ENCODE results near the gene TRAF3.
"Not testable (repeated sequence)": the region's sequence is repeated elsewhere in the genome, so short reads cannot be mapped to it uniquely, and the experiment has no call there.

Gene TRAF3

DNA sequence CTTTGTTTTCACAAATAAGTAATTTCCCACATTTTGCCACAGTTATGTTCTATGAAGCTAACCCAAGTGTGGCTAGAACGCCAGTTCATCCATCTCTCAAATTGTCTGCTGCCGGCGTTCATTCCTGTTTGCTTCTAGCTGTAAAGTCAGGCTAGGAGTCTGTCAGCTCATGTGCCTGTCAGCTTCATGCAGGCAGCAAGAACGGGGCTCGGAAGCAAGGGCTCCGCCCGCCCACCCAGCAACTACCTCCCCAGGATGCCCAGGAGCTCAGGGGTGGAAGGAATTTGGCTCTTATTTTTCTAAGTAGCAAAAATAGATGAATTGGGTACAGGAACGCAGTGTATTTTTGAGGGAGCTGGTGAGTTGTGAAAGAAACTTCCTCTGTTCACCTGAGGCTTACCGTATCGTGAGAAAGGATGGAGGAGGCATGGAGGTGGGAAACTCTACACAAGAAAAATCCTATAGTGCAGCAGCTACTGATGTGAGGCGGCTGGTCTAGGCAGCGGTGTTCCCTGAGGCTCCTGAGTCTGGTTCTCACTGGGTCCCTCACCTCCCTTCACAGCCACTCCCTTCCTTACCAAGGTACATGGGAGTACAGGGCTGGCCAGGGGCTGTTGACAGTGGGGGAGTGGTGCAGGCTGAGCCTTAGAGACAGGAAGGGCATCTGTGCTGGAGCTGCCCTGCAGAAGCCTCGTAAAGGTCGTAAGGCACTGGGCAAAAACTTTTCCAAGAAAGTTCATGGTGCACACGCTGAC lies 90.8 kb downstream of the TRAF3 start:
- FAIRE-seq, result no peak

DNA sequence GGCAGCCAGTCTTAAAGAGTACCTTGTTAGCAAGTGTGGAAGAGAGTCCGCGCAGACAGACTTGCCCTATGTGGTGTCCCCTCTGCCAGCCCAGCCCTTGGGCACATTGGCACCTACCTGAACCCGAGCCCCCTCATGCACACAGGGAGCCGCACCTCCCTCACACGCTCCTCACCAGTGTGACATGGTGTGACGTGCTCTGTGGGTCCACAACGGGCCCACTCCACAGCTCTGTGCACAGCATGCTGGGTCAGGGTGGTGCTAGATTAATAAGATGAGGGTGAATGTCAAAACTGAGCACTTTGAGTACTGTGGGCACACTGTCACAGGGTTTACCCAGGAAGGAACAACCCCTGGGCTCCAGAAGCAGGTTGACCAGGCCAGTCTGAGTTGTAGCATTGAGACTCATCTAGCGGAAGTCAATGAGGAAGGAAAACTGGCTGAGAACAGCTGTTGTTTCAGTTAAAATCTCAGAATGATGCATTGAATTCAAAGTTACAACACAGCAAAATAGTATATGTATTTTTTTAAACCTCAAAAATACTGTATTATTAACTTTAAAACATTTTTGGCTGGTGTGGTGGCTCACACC lies 91.8 kb downstream of the TRAF3 start:
- FAIRE-seq, result no peak

DNA sequence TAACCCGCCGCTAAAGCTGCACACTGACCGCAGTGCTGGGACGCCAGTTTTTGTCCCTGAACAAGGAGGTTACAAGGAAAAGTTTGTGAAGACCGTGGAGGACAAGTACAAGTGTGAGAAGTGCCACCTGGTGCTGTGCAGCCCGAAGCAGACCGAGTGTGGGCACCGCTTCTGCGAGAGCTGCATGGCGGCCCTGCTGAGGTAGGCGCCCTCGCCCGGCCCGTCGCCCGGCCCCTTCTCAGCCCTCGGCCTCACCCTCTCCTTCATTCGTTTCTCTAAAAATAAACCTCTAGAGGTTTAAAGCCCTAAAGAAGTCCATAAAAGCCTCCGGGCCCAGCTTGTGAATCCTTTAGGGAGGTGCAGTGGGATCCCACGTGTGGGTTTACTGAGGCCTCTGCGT lies 93.0 kb downstream of the TRAF3 start:
- no peak for FAIRE-seq

DNA sequence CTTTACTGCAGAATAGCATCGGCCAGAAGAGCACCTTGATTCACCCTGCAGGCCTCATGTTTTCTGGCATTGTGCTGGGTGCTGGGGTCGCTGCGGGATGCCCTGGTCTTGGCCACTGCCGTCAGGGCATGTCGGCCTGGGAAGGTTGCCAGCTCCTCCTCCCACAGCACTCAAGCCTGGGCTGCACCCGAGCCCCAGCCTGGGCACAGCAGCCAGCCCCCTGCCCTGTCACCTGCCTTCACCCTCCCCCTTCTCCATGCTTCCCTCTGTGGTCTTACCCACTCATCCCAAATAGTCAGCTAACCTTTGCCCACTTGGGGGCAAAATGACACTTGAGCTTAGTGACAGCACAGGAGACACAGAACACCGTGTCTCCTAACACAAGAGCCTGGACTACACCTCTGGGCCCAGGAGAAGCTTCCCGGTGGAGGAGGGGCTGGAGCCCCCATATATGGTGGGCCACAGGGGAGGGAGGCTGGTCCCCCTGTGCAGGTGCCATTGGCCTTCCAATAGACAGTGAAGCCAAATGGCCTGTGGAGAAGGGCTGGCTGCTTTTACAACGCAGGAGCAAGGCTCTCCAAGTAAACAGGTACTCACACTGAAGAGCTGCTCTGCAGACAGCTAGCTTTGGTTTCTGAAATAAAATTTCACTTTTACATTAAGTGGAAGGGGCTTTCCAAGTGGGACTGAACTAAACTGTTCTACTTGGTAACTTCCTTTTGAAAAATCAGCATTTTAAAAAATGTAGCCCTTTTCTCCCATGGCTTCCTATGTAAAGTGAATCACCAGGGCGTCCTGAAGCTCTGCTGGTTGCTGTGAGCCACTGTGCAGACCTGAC lies 94.0 kb downstream of the TRAF3 start:
- FAIRE-seq, result no peak

DNA sequence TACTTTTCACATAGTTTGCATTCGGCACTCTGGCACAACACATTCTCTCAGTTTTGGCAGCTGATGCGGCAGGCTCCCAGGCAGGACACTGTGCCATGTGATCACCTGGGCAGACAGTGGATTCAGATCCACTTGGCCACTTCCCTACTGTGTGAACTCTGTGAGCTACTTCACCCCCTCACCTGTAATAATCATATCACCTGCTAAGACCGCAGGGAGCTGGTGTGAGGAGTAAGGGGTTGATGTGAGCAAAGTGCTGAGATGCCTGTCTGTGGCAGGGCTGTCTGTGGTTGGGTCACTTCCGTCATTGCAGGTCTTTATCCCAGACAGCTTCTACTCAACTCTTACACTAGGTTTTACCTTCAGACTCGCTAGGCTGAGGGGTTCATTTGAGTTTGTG lies 94.8 kb downstream of the TRAF3 start:
- FAIRE-seq, result no peak

DNA sequence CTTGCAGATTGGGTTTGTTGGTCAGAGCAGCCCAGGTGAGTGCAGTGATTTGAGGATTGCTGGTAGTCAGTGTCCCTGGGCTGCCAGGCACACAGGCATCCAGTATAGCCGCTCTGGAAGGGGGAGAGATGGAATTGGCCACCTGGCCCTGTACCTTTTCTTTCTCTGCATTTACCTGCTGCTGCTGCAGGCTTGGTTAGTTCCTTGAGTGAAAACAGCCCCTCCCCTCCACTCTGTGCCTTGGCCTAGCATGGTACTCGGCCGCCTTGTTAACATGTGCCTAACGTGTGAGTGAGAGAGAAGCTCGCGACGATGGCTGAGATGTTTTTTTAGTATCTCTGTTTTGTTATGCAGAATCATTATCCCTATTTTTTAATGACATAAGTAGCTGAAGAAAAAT lies 95.9 kb downstream of the TRAF3 start:
- FAIRE-seq, result no peak

DNA sequence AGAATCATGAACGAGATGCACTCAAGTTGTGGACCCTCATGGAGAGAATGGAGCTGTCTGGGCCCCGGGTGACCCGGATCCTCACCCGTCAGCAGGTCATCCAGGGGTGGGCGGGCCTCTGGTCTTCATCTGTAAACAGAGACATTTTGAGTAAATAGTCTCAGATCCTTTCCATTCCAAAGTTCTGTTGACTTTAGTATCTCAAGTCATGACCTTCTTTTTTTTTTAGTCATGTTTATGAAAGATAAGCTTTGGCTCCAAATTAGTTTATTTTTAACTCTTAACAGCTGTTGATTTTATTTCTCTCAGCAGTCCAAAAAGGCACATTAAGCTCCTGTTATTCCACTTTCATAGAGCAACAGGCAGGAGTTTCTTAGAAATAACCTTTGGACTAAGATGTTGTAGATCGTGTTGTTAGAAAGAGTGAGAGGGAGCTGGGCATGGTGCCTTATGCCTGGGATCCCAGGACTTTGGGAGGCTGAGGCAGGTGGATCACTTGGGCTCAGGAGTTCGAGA lies 96.4 kb downstream of the TRAF3 start:
- FAIRE-seq, result no peak

DNA sequence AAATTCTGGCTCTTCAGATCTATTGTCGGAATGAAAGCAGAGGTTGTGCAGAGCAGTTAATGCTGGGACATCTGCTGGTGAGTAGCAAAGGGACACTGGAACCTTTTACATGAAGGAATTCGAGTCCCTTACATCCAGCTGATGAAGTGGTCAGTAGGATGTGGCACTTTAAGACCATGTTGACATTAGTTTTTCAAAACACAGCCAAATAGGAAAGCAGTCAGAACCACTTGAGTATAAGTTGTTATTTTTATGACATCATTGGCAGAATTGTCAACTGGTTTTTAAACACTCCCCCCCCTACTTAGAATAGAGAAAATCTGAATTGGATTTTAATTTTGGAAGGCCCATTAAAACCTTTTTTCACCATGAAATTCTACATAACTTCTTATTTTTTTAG lies 98.4 kb downstream of the TRAF3 start:
- FAIRE-seq, result no peak

DNA sequence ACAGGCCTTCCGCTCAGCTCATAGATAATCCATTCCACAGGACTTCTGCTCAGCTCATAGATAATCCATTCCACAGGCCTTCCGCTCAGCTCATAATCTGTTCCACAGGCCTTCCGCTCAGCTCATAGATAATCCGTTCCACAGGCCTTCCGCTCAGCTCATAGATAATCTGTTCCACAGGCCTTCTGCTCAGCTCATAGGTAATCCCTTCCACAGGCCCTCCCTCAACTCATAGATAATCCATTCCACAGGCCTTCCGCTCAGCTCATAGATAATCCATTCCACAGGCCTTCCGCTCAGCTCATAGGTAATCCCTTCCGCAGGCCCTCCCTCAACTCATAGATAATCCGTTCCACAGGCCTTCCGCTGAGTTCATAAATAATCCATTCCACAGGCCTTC lies 100.3 kb downstream of the TRAF3 start:
- not testable (repeated sequence) for FAIRE-seq

DNA sequence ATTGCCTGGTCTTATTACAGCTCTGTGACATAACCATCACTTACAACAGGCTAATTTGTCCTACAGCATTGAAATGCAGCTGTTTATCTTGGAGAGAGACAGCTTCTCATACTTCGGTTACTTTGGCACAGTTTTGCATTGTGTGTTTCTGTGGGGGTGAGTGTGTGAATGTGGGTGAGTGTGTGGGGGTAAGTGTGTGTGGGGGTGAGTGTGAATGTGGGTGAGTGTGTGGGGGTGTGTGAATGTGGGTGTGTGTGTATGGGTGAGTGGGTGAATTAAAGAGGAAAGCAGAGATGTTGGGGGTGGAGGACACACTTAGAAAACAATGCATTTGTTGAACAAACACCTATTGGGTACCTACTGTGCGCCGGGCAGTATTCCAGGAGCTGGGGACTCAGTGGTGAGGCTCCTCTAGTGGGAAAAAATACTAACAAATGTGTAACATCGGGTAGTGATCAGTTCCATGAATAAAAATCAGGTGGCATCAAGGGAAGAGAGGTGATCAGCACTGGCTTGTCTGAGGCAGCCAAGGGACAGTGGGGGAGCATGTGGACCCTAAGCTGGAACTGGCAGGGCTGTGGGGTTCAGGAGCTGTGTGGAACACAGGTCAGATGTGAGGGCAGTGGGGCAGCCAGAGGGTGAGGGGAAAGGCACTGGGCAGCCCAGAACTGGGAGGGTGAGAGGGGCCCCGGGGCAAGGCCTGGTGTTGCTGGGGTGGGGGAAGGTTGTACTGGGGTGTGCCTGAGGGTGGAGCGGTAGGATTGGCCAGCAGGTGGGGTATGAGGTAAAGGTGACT lies 101.1 kb downstream of the TRAF3 start:
- FAIRE-seq, result no peak

DNA sequence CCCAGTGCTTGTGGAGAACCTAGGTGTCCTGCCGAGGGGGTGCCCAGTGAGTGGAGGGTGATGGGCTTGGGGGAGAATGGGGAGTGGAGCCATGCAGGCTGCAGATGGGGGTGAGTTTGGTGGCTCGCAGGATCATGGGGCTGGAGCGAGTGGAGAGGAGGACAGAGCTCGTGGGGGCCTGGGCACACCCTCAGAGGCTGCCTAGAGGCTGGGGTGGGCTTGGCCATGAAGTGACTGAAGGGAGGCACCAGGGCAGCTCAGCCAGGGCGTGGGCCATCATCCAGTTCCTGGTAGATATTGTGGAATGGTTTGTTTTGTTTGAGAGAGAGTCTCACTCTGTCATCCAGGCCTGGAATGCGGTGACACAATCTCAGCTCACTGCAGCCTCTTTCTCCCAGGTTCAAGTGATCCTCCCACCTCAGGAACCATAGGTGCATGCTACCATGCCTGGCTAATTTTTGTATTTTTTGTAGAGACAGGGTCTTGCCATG lies 101.8 kb downstream of the TRAF3 start:
- FAIRE-seq, result no peak

DNA sequence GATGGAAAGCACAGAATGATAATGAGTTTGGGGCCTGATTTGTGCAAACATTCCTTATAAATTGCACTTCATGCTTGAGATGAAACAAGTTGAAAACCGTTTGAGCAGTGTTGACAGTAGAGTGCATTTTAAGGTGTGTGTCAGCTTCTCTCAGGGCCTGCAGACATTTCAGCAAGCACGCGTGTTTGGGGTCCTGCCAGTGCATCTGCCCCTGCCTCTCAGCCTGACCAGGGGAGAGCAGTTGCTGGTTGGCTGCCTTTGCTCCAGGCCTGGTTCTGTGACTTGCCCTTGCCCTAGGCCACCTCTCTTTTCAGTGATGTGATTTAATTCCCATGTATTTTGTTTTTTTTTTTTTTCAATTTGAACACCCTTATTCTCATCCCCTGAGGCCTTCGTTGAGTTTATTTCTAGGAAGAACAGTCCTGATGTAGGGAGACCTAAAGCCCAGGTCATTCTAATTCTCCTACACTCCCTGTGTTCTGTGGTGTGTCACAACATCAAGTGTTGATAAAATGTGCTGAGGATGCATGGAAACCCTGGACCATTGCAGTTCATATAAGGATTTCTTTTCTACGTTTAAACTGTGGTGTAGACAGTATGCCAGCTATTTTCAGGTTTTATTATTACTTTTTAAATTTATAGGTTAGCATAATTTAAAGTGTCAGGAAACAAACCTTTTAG lies 105.1 kb downstream of the TRAF3 start:
- no peak for FAIRE-seq

DNA sequence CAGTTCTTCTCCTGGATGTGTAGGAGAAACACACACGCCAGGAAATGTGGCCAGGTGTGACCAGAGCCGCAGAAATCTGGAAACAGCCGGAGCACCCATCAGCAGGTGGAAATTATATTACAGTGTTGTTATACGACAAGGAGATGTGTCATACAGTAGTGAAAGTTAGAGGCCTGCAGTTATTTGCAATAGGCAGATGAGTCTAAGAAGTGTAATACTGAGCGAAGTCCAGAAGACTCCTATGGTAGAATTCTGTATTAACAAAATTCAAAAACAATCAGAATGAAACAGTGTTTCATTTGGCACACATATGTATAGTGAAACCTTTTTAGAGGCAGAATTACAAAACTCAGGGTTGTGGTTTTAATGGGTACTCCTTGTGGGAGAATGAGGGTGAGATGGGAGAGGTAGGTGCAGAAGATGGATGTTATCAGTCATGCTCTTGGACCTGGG lies 105.9 kb downstream of the TRAF3 start:
- no peak for FAIRE-seq

DNA sequence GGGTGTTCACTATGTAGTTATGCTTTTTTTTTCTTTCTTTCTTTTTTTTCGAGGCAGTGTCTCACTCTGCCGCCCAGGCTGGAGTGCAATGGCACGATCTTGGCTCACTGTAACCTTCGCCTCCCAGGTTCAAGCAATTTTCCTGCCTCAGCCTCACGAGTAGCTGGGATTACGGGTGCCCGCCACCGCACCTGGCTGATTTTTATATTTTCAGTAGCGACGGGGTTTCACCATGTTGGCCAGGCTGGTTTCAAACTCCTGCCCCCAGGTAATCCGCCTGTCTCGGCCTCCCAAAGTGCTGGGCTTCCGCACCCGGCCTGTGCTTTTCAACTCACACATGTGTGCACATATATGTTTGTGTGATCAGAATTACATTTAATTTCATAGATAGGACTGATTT lies 106.3 kb downstream of the TRAF3 start:
- FAIRE-seq, result no peak

DNA sequence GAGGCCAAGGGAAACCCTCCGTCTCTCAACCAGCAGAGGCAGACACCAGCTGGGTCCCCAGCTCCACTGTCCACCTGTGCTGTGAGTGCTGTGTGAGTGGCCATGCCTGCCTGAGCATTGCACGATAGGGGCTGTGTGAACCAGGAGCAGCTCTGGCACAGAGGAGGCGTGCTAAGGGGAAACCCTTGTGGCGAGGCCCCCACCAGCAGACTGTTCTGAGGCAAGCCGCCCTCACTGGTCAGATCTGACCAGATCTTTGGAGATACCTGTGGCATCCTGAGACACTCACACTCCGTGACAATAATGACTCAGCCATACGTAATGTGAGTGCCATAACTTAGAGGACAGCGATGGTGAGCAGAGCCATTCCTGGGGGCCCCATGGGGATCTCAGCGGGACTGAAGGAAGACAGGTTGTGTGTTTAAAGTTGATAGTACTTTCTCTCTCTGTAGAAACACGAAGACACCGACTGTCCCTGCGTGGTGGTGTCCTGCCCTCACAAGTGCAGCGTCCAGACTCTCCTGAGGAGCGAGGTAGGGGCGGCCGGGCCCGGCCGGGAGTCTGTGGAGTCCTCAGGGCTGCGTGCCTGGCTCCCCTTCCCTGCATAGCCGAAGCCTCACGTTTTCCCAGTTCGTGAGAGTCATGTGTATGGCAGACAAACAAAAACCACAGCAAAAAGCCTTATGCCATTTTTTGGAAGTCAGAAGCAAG lies 108.6 kb downstream of the TRAF3 start:
- no peak for FAIRE-seq

DNA sequence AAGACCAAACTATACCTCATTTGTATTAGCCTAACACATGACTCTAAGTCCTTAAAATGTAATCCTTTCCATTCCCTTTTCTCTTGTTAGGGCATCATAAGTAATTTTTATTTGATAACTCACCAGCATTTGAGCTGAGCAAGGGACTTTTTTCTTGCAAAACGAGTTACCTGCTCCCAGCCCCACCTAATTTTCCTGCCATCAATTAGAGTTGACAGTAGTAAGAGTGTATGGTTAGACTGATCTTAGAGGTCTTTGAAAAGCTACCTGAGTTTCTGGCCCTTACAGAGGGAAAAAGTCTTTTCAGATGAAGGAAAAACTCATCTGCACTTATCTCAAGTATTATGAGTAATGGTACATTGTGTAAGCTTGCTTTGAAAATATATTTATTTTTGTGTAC lies 111.5 kb downstream of the TRAF3 start:
- no peak for FAIRE-seq

DNA sequence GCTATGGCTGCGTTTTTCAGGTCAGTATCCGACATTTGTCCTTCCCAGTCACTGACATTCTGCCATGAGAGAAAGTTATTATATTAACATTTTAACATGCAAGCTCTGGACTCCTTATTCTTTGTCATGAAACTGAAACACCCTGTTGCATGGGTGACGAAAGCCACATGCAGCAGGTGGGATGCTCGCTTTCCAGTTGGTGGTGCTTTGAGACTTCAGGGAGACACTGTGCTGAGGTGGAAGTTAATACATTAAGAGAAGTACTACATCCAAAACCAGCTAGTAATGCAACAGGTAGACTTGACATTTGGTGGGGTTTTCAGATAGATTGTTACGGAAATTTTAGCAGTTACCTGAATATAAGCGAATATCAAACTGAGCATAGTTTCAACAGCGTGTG lies 112.4 kb downstream of the TRAF3 start:
- no peak for FAIRE-seq

DNA sequence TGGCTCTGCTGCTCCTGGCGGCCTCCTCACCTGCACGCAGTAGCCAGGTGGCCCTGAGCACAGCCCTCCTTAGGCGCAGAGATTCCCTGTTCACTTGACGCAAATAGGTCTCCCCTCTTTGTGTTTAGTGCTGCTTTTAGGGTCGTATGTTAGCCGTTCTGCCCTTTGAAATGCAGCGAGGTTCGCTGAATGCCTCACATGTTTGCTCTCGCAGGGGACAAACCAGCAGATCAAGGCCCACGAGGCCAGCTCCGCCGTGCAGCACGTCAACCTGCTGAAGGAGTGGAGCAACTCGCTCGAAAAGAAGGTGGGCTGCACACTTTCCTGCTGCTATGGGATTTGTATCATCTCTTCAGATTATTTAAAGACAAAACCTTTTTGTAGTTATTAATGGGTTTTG lies 113.9 kb downstream of the TRAF3 start:
- FAIRE-seq, result no peak

DNA sequence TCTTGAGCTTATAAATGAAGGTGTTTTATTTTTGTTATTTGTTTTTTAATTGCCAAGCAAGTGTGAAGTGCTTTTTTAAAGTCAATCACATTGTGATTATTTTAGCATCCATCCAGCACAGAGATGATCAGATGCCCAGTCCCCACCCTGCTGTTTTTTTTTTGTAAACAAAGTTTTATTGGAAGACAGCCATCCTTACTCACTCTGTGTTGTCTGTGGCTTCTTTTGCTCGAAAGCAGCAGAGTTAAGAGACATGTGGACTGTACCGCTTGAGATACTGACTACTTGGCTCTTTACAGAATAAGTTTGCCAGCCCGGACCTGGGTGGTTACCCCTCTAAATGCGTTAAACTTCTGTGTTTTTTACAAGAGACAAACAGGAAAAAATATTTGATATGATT lies 114.3 kb downstream of the TRAF3 start:
- FAIRE-seq, result no peak

DNA sequence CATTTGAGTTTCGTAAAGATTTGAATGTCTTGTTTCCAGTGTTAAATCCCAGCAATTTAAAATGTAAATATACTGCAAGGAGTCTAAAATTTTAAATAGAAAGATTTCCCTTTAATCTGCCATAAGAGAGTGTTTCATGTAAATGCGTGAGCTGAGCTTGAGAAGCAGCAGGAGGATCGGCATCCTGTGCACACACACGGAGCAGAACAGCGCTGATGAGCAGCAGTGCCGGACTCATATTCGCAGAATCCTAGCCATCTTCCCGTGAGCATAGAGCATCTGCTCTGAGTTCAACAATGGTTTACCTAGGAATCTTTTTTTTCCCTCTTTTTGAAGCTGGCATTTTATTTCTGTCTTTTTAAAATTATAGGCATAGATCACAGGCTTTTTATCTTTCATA lies 115.4 kb downstream of the TRAF3 start:
- no peak for FAIRE-seq

DNA sequence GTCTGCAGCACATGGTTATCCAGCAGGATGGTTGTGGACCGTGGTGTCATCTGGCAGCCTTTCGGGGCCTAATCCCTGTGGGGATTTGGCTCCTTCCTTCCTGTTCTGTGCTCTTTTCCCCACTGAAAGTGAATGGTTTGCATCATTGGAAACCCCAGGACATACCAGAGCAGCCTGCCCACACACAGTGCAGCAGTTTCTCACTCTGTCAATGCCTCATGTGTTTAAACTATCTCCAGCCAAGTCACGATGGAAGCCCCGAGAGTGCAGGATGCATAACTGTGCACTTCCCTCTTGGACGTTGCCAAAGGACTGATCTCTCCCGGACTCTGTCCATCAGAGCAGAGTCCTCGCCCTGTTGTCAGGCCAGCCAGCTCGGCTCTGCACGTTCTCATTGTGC lies 116.2 kb downstream of the TRAF3 start:
- no peak for FAIRE-seq

Measured in G401.6 (cell line).